DMS53 treated with DMSO at 0.1 percent for 48 hours (cell line): ENCODE results near the gene PARN.
"Not testable (repeated sequence)": the region's sequence is repeated elsewhere in the genome, so short reads cannot be mapped to it uniquely, and the experiment has no call there.

Source experiments
- DNase-seq: peaks from one replicate; lab custom pipeline; 2025; ENCODE audit not compliant: unreplicated experiment; lab: John Stamatoyannopoulos, UW

The PARN gene

GRCh38 chr16:14405611-14406537 is 224.2 kb downstream of the PARN start:
- DNase-seq: no peak

DNA sequence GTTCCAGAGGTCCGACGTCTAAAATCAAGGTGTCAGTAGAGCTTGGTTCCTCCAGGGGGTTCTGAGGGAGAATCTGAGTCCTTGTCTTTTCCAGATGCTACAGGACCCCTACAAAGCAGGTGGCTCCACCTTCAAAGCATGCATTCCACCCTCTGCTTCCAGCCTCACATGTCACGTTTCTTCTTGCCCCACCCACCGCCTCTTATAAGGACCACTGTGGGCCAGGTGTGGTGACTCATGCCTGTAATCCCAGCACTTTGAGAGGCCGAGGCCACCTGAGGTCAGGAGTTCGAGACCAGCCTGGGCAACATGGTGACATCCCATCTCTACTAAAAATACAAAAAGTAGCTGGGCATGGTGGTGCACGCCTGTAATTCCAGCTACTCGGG is 227.1 kb downstream of the PARN start:
- not testable (repeated sequence) for DNase-seq

- not testable (repeated sequence) for DNase-seq
These were observed 227.7 kb downstream of the PARN start for GRCh38 chr16:14402114-14403000.

- DNase-seq: not testable (repeated sequence)
These were observed 228.4 kb downstream of the PARN start for GRCh38 chr16:14401711-14402061.

- DNase-seq: not testable (repeated sequence)
These were observed 228.9 kb downstream of the PARN start for GRCh38 chr16:14400978-14401710.

DNA sequence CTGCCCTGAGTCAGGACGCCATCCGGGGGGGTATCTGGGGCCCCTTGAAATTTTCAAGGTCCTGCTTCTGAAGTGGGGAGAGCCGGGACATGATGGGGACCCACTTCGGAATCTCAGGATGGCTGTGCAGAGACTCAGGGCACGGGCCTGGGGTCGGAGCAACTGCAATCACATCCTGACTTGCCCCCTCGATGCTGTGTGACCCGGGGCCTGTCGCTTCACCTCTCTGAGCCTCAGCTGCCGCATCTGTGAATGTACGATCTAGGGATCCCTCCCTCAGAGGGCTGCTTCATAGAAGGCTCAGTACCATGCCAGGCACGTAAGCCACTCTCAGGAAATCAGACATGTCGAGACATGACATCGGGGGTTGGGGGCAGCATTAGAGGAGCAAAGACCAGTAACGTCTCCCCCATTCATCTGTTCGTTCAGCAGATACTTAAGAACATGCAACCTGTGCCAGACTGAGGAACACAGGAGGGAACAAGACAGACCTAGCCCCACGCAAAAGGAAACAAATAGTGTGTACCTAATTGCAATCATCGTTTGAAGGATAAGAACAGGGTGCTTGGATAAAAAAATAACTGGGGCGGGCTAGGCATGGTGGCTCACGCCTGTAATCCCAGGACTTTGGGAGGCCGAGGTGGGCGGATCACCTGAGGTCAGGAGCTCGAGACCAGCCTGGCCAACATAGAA is 229.6 kb downstream of the PARN start:
- DNase-seq: no peak

DNA sequence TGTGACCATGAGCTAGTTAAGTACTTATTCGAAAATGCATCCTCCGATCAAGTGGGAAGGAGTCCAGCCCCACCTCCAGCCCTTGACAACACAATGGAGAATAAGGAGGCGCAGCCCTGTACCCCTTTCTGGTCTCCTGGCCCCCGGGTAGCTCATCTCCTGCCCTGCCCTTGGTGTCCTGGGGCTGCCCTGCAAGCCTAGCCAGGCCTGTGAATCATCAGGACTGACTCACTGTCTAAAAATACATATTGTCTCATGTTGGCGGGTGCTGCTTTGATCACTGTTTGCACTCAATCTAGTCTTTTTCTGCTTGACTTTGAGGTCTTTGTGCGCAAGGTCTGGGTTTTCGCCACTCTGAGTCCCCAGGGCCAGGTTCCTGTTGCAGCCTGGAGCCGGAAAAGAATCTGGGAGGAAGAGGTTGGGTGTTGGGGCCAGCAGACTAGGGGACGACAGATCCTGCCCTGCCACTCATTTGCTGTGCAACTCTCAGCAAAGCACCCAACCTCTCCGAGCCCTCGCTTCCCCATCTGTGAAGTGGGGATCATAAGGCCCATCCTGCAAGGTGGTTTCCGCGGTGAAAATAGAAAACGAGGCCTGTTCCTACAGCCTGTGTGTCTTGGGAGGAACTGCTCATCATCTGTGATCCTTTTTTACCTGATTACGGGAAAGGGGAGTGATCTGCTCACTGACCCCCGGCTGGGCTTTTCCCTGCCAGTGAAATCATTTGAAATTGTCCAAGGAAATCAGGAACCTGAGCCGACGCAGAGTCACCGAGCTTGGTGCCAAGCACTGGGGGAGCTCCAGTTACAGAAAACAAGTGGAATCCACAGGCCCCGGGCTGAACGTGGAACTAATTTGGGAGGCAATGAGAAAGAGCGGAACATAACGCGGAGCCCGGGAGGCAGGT is 230.4 kb downstream of the PARN start:
- peak; percentile 68 for DNase-seq

DNA sequence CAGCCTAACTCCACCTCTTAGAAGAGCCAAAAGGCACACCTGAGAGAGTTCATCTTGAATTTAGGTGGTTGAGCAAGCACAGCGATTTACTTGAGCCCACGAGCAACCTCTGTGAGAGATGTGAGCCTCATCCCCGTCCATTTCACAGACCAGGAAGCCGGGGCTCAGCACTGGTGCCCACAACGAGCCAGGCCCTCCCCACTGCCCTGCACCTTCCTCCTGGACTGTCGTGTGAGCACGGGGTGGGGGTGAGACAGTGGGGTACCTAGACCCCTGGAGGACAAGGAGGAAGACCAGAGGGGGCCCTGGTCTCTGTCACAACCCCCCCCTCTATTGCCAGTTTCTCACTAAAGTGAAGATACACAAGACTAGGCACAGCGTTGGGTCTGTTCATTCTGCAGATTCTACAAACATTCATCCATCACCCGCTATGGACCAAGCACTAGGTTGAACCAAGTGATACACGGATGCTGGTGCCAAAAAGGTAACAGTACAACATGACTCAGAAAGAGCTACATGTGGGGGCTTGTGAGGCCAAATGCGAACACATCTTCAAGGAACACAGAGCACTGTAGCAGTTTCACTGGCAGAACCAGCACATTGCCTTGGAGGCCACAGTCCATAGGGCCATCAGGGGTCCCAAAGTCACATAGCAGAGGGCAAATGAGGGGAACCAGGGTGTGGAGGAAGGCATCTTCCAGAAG is 231.9 kb downstream of the PARN start:
- no peak for DNase-seq

GRCh38 chr16:14395710-14396304 is 234.3 kb downstream of the PARN start:
- not testable (repeated sequence) for DNase-seq

- no peak for DNase-seq
These were observed 235.2 kb downstream of the PARN start for GRCh38 chr16:14394834-14395233.

DNA sequence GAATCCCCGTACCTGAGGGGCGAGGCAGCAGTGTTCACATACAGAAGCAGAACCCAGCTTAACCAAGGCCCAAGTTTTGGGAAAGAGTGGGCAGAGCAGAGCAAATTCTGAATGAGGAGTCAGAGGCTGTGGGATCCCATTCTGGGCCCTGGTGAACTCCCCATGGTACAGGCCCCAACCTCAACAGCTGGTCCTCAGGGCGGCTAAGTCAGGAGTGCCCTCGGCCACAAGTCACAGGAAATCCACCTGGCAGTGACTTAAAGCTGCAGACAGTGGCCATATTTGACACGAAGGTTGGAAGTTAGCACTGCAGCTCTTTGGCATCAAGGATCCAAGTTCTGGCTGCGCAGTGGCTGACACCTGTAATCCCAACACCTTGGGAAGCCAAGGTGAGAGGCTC is 237.1 kb downstream of the PARN start:
- DNase-seq: no peak

DNA sequence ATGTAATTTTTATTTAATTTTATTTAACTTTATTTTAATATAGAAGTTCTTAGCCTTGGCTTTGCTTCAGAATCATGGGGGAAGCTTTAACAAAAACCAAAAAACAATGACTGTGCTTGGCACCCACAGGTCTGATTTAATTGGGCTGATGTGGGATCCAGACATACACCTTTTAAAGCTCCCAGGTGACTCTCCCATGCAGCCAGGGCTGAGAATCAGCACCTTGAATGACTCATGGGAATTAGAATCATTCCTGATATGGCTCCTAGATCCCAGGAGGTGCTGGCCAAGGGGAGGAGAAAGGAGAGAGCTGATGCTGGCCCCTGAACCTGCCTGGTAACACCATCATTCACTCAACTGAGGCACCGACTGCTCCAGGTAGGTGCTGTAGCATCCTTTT is 240.7 kb downstream of the PARN start:
- DNase-seq: no peak

DNA sequence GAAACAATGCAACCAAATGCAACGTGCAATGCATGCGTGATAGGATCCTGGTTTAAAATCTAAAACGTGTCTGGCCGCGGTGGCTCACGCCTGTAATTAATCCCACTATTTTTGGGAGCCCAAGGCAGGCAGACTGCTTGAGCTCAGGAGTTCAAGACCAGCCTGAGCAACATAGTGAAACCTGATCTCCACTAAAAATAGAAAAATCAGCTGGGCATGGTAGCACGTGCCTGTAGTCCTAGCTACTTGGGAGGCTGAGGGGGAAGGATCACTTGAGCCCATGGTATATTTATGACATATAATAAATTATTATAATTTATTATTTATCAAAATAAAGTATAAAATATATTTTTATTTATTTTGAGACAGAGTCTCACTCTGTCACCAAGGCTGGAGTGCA is 241.8 kb downstream of the PARN start:
- no peak for DNase-seq

GRCh38 chr16:14386115-14386514 is 243.9 kb downstream of the PARN start:
- no peak for DNase-seq
